G401 (cell line): ENCODE measurements around the gene VPS26C. TPM values are rescaled to one million over a fixed set of nuclear protein-coding genes. Genes with fewer than 3 reads are reported as not detected.
"Not testable (repeated sequence)": the region's sequence is repeated elsewhere in the genome, so short reads cannot be mapped to it uniquely, and the experiment has no call there.

ENCODE experiments used
- DNase-seq: peaks from one replicate; pipeline ENCODE4 v3.0.0-alpha.2; 2015; ENCODE audit warnings: low spot score
- in situ Hi-C: cut with HindIII; loops from 2 replicates; pipeline ENCODE4 v1.10.0; 2016; ENCODE audit warnings: low sequenced_read_pairs, mixed read lengths
- total RNA-seq: library from RNA; depleted of rRNA; stranded (reverse); fragments of >200 nt; shearing (Covaris generic); gene quantifications from 2 replicates; pipeline ENCODE4 v1.2.3, GENCODE V29; 2014; rRNA removed

Gene VPS26C
- total RNA-seq = 58.7 and 69.0 TPM in 2 replicates

DNA sequence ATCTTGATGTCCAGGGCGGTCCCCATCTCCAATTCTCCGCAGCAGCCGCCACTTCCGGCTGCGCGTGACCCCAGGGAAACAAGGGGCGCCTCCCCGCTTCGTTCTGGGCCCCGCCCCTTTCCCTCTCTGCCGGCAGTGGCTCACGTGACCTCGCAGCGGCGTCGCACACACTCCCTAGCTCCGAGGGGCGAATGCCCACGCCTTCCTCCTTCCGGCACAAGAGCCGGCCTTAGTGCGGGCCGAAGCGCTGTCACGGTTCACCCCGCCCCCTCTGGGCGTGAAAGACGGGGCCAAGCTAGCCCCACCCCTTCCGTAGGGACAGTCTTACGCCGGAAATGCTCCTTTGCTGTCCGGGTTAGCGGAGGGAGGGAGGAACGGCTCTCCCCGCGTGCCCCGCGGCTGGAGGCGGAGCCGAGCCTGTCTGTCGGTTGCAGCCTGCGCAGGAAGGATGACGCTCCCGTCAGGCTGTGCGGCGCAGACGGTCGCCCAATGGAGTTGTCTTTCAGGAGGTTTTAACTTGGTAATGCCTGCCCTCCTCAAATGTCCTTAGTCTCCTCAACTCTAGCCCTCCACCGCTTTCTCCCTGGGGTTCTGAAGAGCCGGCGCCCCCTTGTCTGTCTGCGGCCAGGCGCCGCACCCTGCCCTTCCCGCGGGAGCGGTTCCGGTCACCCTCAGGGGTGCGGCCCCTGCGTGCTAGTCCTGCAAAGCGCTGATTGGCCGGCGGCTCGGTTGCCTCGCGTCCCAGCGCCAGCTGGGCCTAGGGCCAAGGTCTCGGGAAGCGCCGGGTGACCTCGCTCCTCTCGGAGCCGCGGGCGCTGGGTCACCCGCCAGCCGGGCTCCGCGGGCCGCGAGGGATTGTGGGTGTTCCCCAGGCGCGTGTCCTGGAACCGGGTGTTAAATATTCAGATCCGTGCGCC, at the start of gene VPS26C:
TSS of gene VPS26C (minus strand) at position 66 of the 917 bp plus-strand sequence. CDS start at position 26, 40 bp downstream.
- peak; percentile 98 for DNase-seq
- in situ Hi-C loops = no loop called here

DNA sequence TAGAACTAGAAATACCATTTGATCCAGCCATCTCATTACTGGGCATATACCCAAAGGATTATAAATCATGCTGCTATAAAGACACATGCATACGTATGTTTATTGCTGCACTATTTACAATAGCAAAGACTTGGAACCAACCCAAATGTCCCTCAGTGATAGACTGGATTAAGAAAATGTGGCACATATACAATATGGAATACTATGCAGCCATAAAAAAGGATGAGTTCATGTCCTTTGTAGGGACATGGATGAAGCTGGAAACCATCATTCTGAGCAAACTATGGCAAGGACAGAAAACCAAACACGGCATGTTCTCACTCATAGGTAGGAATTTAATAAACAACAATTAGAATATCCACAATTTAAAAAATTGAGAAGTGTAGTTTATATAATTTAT, 48.9 kb upstream of the VPS26C start:
- DNase-seq, in situ Hi-C loops: not testable (repeated sequence)

DNA sequence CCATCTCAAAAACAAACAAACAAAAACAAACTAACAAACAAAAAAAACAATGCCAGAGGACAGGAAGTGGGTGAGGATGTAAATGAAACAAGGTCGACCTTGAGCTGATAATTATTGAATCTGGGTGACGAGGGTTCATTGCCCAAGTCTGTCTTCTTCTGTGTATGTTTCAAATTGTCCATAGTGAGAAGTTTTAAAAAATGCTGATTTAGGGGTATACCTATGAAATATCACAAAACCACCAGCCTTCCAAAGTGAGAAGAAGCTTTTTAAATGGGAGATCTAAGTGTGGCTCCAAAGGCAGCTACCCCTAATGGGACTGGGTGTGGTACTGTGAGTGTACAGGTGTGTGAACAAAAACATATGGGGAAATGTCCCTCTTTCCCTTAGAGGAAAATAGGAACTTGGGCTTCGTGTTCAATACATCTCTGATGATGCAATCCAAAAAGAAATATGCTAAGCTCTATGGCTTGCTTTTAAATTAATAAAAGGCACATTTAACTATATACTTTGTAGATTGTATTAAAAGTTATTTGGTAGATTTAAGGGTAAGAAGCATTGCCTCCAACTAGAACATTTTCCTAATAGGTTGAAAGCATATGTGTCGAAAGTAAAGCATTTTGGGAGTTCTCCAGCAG, 33.1 kb upstream of the VPS26C start:
- DNase-seq = no peak
- in situ Hi-C loops = no loop called here

DNA sequence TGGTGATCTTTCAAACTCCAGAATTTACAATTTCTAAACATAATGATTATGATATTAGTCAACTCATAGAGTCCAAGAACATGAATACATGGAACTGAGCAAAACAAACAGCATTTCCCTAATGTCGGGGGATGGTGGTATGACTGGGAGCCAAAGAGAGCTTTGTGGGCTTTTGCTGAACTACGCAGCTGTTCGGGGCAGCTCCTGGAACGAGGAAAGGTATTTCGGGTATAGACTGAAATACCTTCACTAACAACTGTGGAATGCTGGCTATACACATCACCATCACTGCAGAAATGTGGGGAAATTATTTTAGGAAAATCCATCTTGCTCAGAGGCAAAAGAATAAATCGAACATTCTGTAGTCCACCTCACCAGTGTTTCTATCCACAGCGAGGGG, 30.2 kb upstream of the VPS26C start:
- in situ Hi-C loops = no loop called here
- no peak for DNase-seq

DNA sequence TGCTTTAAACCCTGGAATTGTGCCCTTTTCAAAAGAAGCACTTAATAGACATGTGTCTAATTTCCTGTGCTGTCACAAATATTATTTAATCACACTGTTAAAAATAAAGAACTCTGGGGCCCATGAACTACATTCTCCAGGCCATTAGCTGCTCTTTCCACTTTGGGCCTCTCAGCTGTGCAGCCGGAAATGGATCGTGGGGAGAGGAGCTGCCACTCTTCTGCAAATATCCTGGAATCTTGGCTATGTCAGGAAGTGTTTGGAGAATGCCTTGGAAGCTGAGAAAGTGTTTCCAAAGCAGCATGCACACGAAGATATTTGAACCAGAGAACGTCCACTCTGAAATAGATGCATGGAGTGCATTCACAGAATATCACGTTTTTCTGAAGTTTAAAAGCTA, 27.5 kb upstream of the VPS26C start:
- no peak for DNase-seq
- in situ Hi-C loops = no loop called here

DNA sequence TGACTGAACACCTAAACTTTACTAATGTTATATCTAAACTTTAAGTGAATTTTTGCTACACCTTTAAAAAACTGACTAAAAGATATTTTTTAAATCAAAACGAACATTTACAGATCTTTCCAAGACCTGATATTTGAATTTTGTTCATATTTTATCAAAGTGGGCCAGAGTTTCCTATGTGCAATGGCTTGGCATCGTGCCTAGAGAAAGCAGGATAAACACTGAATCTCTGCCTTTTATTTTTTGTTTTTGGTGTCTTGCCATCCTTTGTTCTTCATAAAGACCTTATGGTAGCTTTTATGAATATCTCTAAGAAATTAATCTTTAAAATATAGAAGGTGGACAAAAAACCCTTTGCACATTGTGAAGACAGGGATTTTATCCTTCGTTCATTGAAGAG, 25.8 kb upstream of the VPS26C start:
- no peak for DNase-seq
- in situ Hi-C loops = no loop called here

DNA sequence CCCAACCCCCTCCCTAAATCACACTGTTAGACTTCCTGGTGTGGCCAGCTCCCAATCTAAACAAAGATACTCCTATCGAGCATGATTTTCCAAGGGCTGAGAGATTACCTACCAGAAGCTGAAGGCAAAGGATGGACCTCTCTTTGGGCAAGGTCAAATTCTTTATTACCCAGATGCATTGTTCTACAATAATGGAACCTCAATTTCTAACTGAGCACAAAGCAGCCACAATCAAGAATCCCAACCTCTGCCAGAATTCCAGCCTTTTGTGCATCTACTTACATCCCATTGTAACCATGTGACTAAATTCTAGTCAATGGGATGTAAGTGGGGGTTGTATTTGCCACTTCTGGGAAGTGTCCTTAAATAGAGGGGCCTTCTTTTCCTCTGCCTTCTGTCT, 24.9 kb upstream of the VPS26C start:
- in situ Hi-C loops = no loop called here

DNA sequence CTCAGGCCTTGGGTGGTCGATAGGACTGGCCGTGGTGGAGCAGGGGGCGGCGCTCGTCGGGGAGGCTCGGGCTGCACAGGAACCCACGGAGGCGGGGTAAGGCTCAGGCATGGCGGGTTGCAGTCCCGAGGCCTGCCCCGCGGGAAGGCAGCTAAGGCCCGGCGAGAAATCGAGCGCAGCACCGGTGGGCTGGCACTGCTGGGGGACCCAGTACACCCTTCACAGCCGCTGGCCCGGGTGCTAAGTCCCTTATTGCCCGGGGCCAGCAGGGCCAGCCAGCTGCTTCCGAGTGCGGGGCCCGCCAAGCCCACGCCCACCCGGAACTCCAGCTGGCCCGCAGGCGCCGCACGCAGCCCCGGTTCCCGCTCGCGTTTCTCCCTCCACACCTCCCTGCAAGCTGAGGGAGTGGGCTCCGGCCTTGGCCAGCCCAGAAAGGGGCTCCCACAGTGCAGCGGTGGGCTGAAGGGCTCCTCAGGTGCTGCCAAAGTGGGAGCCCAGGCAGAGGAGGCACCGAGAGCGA, 16.1 kb upstream of the VPS26C start:
- DNase-seq, in situ Hi-C loops: not testable (repeated sequence)

More for the DNA sequence above, 24.9 kb upstream of the VPS26C start:
- DNase-seq = no peak

DNA sequence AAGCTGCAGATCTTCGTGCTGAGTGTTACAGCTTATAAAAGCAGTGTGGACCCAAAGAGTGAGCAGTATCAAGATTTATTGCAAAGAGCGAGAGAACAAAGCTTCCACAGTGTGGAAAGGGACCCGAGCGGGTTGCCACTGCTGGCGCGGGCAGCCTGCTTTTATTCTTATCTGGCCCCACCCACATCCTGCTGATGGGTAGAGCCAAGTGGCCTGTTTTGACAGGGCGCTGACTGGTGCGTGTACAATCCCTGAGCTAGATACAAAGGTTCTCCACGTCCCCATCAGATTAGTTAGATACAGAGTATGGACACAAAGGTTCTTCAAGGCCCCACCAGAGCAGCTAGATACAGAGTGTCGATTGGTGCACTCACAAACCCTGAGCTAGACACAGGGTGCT, 15.5 kb upstream of the VPS26C start:
- in situ Hi-C loops, DNase-seq: not testable (repeated sequence)

DNA sequence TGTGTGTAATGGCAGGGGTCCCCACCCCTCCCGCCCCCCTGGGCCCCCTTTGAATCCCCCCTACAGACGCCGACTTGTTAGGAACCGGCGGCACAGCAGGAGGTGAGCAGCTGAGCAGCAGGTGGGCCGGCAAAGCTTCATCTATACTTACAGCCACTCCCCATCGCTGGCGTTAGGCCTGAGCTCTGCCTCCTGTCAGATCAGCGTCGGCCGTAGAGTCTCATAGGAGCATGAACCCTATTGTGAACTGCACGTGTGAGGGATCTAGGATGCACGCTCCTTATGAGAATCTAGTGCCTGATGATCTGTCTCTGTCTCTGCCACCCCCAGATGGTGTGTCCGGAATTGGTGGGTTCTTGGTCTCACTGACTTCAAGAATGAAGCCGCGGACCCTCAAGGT, 14.9 kb upstream of the VPS26C start:
- in situ Hi-C loops = no loop called here
- no peak for DNase-seq

DNA sequence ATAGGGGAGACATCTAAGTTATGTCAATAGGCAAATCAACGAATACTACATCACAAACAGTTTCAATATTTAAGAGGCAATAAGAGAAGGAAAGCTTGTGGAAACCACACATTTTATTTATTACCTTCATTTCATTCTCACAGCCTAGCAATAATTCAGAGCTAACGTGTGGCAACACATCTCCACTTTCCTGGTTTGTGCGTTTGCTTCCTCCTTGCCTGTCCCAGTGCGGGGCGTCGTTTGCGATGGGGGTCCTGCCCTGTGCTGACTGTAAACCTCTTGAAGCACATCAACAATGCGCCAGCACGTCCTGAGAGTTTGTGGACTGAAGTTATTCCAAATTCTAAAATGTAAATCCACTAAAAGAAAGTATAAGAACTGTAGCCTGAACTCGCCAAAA, 14.4 kb upstream of the VPS26C start:
- DNase-seq = no peak

DNA sequence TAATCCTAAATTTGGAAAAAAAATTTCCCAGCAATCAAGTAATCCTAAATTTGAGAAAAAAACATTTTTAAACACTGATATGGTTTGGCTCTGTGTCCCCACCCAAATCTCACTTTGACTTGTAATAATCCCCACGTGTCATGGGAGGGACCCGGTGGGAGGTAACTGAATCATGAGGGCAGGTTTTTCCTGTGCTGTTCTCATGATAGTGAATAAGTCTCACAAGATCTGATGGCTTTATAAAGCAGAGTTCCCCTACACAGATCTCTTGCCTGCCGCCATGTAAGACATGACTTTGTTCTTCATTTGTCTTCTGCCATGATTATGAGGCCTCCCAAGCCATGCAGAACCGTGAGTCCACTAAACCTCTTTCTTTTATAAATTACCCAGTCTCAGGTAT, 12.1 kb upstream of the VPS26C start:
- DNase-seq, in situ Hi-C loops: not testable (repeated sequence)

More for the DNA sequence above, 14.4 kb upstream of the VPS26C start:
- in situ Hi-C loops = no loop called here

DNA sequence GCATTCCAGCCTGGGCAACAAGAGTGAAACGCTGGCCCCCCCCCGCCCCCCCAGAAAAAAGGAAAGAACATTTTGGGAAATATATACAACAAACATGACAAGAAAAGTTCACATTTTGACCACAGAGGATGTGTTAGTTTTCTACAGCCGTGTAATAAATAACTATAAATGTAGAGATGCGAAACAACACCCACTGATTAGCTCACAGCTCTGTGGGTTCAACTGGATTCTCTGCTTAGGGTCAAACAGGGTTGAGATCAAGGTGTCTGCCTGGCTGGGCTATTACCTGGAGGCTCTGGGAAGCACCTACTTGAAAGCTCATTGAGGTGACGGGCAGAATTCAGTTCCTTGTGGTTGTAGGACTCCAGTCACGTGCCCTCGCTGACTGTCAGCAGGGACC, 11.1 kb upstream of the VPS26C start:
- no peak for DNase-seq
- in situ Hi-C loops = no loop called here

DNA sequence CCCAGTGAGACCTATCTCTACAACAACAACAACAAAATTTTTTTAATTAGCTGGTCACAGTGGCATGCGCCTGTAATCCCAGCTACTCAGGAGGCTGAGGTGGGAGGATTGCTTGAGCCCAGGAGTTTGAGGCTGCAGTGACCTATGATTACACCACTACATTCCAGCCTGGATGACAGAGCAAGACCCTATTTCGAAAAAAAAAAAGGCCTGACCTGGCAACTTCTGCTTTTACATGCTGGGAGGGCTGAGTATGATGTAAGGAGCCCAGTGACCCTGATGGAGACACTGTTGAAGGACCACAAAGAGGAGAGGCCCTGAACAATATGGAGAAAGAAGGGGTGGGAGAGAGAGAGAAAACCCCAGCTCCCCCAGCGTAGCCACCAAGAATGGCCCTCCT, 9.2 kb upstream of the VPS26C start:
- in situ Hi-C loops = no loop called here
- DNase-seq = no peak

DNA sequence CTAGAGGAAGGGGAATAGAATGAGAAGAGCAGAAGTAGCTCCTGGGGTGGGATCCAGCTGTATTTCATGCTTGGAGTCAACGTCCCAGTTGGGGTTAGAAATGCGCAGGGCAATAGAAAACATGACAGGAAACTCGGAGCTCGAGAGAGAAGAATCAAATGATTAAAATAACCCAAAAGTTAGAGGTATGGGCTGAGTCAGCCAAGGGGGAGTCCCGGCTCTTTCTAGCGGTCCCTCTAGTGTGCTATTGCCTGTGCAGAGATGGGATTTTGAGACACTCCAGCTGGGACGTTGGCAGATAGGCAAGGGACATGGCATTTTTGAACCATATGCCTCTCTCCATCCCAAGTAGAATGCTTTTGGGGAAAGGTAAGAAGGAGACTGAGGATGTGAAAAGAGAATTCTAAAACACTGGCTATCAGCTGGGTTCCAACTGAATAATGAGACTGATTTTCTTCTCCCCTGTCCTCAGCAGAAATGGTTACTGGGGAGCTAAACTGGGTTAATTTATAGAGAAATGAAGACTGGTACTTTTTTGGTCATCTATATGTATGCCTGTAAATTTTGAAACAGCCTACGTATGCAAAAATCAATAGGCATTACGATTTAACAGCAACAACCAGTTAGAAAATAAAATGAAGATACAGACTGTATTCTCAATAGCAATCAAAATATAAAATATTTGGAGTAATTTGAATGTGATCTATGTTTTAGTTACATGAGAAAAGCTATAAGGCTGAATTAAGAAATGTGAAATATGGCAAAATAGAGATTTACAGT, 7.0 kb upstream of the VPS26C start:
- no peak for DNase-seq
- in situ Hi-C loops = no loop called here

DNA sequence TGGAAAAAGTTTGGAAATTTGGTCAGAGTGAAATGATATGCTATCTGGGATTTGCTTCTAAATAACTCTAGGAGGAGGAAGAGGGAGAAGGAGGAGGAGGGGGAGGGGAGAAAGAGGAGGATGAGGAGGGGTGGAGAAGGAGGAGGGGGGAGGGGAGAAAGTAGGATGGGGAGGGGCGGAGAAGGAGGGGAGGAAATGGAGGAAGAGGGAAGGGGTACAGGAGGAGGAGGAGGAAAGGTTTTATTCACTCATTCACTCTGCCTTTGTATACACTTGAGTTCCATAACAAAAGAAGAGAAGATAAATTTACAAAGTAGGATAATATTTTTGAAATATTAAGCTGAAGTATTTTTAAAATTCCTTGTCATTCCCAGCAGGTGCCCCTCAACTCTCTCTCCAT, 6.3 kb upstream of the VPS26C start:
- DNase-seq = no peak
- in situ Hi-C loops = no loop called here

DNA sequence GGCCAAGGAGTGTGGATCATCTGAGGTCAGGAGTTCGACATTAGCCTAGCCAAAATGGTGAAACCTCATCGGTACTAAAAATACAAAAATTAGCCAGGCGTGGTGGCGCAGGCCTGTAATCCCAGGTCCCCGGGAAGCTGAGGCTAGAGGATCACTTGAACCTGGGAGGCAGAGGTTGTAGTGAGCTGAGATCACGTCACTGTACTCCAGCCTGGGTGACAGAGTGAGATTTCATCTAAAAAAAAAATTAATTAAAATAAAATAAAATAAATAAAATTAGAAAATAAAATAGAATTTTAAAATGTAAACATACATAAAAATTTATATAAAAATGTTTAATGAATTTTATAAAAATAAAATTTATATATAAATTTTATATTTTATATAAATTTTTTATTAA, 5.8 kb upstream of the VPS26C start:
- in situ Hi-C loops = no loop called here

DNA sequence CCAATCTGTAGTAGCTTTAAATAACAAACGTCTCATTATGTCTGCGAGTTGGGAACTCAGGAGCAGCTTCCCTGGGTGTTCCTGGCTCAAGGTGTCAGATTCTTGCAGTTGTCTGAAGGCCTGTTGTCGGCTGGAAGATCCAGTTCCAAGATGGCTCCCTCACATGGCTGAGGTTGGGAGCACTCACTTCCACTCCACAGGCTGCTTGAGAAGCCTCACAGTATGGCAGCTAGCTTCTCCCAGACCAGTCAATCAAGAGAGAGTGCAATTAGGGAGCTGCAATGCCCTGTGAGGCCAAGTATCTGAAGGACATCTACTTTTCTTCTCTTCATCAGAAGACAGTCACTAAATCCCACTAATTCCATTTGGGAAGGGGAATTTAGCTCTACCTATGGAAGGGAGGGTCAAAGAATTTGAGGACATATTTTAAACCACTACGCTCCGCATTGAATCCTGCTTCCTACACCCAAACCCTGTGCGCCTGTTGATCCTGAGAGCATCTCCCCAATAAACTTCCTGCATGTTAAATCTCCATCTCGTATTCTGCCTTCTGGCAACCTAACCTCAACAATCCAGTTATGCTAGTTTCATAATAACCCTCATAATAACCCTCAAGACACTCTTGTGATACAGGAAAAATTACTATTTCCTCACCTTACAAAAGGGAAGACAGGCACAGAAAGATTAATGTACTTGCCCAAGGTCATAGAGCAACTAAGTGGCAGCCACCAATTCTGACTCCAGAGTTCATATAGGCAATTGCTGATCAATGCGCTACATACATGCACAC, 3.6 kb upstream of the VPS26C start:
- DNase-seq = no peak
- in situ Hi-C loops = no loop called here

More for the DNA sequence above, 5.8 kb upstream of the VPS26C start:
- no peak for DNase-seq

DNA sequence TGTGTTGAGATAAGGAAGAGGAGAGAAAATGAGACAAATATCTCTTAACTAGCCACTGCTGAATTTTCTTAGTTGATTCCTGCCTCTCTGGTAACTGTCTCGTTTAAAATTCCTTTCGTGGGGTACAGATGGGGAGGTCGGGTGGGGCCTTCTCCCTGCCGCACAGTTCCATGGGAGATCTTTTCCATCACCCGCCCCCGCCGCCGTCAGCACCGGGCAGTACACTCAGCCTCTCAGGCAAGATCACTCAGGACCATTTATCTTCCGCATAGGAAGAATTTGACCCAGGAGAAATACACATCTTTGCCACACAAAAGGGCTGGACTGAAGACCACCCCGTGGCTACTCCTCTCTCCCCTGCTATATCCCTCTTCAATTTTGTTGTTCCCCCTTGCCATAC, 2.3 kb upstream of the VPS26C start:
- DNase-seq = no peak
- in situ Hi-C loops = no loop called here
